ENCODE data around the gene TMEM150A. TPM values are rescaled to one million over a fixed set of nuclear protein-coding genes. Genes with fewer than 3 reads are reported as not detected.
A peak's percentile ranks its signal among the peaks of the same experiment; 100 is the strongest.

The TMEM150A gene
- total and polyA plus RNA-seq, 10 donors, result 9.4 to 18.8 (median 11.3) TPM

- H3K4me1 ChIP-seq, result peaks cover 15 to 71% (median 42%) of the 10 kb centered on the region in 6 donors
Observed at GRCh38 chr2:85611705-85612587, 9.4 kb upstream of the TMEM150A start, which contains the start of gene C2orf68. C2orf68 (minus strand) TSS chr2:85612066; CDS start chr2:85611984, 82 bp downstream.

GRCh38 chr2:85611217-85611704, 8.8 kb upstream of the TMEM150A start:
- Histone ChIP-seq H3K36me3 (peaks cover 0 to 40% (median 17%) of the 10 kb centered on the region in 6 donors), H3K4me3 (peak overlapping the region; percentile 76 to 99 (median 94)), H3K4me1 (peaks cover 12 to 73% (median 40%) of the 10 kb centered on the region in 6 donors), H3K27me3 (replicated peaks in 1 of 7) (no peaks in the 10 kb centered on the region), H3K27ac (peak overlapping the region; percentile 84 to 94 (median 88)), H3K9me3 (no peaks in the 10 kb centered on the region)
- intact Hi-C loops (cut with DNase I; ENCODE audit: low total_unique reads), result no loop called here
- WGBS, 5 donors, result 10 to 14% (median 12%) methylated on average over 24 of the region's 24 CpGs
- TF ChIP-seq CTCF (IDR thresholded peaks at IDR 0.05 in 8 of 11, conservative IDR thresholded peaks at IDR 0.05 in 3 of 11), result no peak
- no peak for TF ChIP-seq POLR2AphosphoS5 (IDR thresholded peaks at IDR 0.05)
- no peak for TF ChIP-seq POLR2A (IDR thresholded peaks at IDR 0.05)
- DNase-seq, result no peak

More at GRCh38 chr2:85611705-85612587, 9.4 kb upstream of the TMEM150A start, which contains the start of gene C2orf68:
- Histone ChIP-seq H3K4me3 (peak within 1 kb of the TSS; percentile 76 to 99 (median 94)), H3K36me3 (peaks cover 0 to 35% (median 16%) of the 10 kb centered on the region in 6 donors), H3K27me3 (replicated peaks in 1 of 7) (no peaks in the 10 kb centered on the region), H3K9me3 (no peaks in the 10 kb centered on the region), H3K27ac (peak within 1 kb of the TSS; percentile 84 to 94 (median 88))
- peak in 1 of 11 experiments; percentile 30 for TF ChIP-seq CTCF (IDR thresholded peaks at IDR 0.05 in 8 of 11, conservative IDR thresholded peaks at IDR 0.05 in 3 of 11)
- peak in 2 of 3 donors; percentile 19 to 25 for TF ChIP-seq POLR2A (IDR thresholded peaks at IDR 0.05)
- peak; percentile 90 to 94 (median 91) for TF ChIP-seq POLR2AphosphoS5 (IDR thresholded peaks at IDR 0.05)
- DNase-seq, result peak; percentile 98
- WGBS, 5 donors, result 9 to 16% (median 11%) methylated on average over 47 to 73 of the region's 73 CpGs
- intact Hi-C loops (cut with DNase I; ENCODE audit: low total_unique reads), result no loop called here

GRCh38 chr2:85607268-85608215, 5.0 kb upstream of the TMEM150A start:
- H3K27ac ChIP-seq, result peak overlapping the region in 3 of 8 donors; percentile 5 to 54 (median 35)
- intact Hi-C loops (cut with DNase I; ENCODE audit: low total_unique reads), result no loop called here
- peaks cover 27 to 95% (median 66%) of the 10 kb centered on the region in 6 donors for H3K4me1 ChIP-seq
- no peak for TF ChIP-seq POLR2A (IDR thresholded peaks at IDR 0.05)
- TF ChIP-seq CTCF (IDR thresholded peaks at IDR 0.05 in 8 of 11, conservative IDR thresholded peaks at IDR 0.05 in 3 of 11), result no peak
- no peak for TF ChIP-seq POLR2AphosphoS5 (IDR thresholded peaks at IDR 0.05)
- peaks cover 0 to 50% (median 17%) of the 10 kb centered on the region in 6 donors for H3K36me3 ChIP-seq
- H3K27me3 ChIP-seq (replicated peaks in 1 of 7), result no peaks in the 10 kb centered on the region
- H3K9me3 ChIP-seq, result no peaks in the 10 kb centered on the region
- H3K4me3 ChIP-seq, result no peak overlapping the region
- 86 to 91% (median 88%) methylated on average over 9 of the region's 9 CpGs for WGBS, 5 donors
- DNase-seq, result no peak

All from spleen (tissue), 11 donors.